Kasumi-1 (cell line): ENCODE measurements around the gene ARHGAP18.
"Not testable (repeated sequence)": the region's sequence is repeated elsewhere in the genome, so short reads cannot be mapped to it uniquely, and the experiment has no call there.

Experiments used
- DNase-seq, 2 experiments: peaks; one replicate each; lab custom pipeline; 2025; lab: John Stamatoyannopoulos, UW

Gene ARHGAP18

GRCh38 chr6:129578315-129578714 is 131.7 kb downstream of the ARHGAP18 start:
- no peak for DNase-seq

- DNase-seq: no peak
Observed at GRCh38 chr6:129577691-129578090, 132.3 kb downstream of the ARHGAP18 start.

- no peak for DNase-seq
Observed at GRCh38 chr6:129576456-129576855, 133.5 kb downstream of the ARHGAP18 start.

- DNase-seq: peak; percentile 55 to 63
Observed at GRCh38 chr6:129575378-129576118, 134.4 kb downstream of the ARHGAP18 start.

- not testable (repeated sequence) for DNase-seq
Observed at GRCh38 chr6:129574605-129575004, 135.4 kb downstream of the ARHGAP18 start.

- not testable (repeated sequence) for DNase-seq
Observed at GRCh38 chr6:129570929-129571328, 139.0 kb downstream of the ARHGAP18 start.

- no peak for DNase-seq
Observed at GRCh38 chr6:129568015-129568414, 142.0 kb downstream of the ARHGAP18 start.

- peak; percentile 34 to 52 for DNase-seq
Observed at GRCh38 chr6:129567374-129567773, 142.6 kb downstream of the ARHGAP18 start.

GRCh38 chr6:129565811-129566210 is 144.2 kb downstream of the ARHGAP18 start:
- DNase-seq: no peak

GRCh38 chr6:129565366-129565765 is 144.6 kb downstream of the ARHGAP18 start:
- DNase-seq: no peak

- DNase-seq: no peak
Observed at GRCh38 chr6:129558248-129558647, 151.7 kb downstream of the ARHGAP18 start.

- no peak for DNase-seq
Observed at GRCh38 chr6:129555206-129555832, 154.7 kb downstream of the ARHGAP18 start.

GRCh38 chr6:129552413-129552812 is 157.6 kb downstream of the ARHGAP18 start:
- DNase-seq: no peak

GRCh38 chr6:129551486-129551885 is 158.5 kb downstream of the ARHGAP18 start:
- no peak for DNase-seq

GRCh38 chr6:129546702-129547101 is 163.3 kb downstream of the ARHGAP18 start:
- no peak for DNase-seq

GRCh38 chr6:129544892-129545612 is 164.9 kb downstream of the ARHGAP18 start:
- DNase-seq: no peak

GRCh38 chr6:129543981-129544380 is 166.0 kb downstream of the ARHGAP18 start:
- no peak for DNase-seq

- peak; percentile 11 to 13 for DNase-seq
Observed at GRCh38 chr6:129542705-129543104, 167.3 kb downstream of the ARHGAP18 start.

- no peak for DNase-seq
Observed at GRCh38 chr6:129539032-129539431, 170.9 kb downstream of the ARHGAP18 start.

- no peak for DNase-seq
Observed at GRCh38 chr6:129536271-129536670, 173.7 kb downstream of the ARHGAP18 start.

GRCh38 chr6:129534926-129535325 is 175.1 kb downstream of the ARHGAP18 start:
- DNase-seq: no peak
